GM23338 (cell line): ENCODE data around the gene GMEB2. TPM values are rescaled to one million over a fixed set of nuclear protein-coding genes. Genes with fewer than 3 reads are reported as not detected.

ENCODE experiments used
- ATAC-seq: fragments of 200-7000 bp; cut with Tn5 transposase; 3 replicates; pipeline ENCODE4 v1.9.1; 2020
- DNase-seq: peaks from one replicate; pipeline ENCODE4 v3.0.0-alpha.2; 2015; ENCODE audit warnings: low spot score
- H2AFZ ChIP-seq: fragments of 200-600 bp; sonication (generic); 2 replicates; pipeline ENCODE4 v1.8.0; 2016; ENCODE audit warnings: antibody characterized with exemption, mild to moderate bottlenecking, moderate library complexity
- H3F3A ChIP-seq: fragments of 200-600 bp; sonication (generic); replicated peaks from 2 replicates; pipeline ENCODE4 v1.8.0; 2017; ENCODE audit warnings: antibody characterized with exemption, mixed run types, low read depth
- H3K27ac ChIP-seq: fragments of 200-600 bp; sonication (generic); 2 replicates; pipeline ENCODE4 v1.6.1; 2016; ENCODE audit warnings: low read depth
- H3K27me3 ChIP-seq: fragments of 200-600 bp; sonication (generic); 2 replicates; pipeline ENCODE4 v1.8.0; 2016; ENCODE audit warnings: mild to moderate bottlenecking, mixed run types, moderate library complexity; ENCODE audit not compliant: insufficient read depth
- H3K36me3 ChIP-seq: fragments of 200-600 bp; sonication (generic); 2 replicates; pipeline ENCODE4 v1.8.0; 2016; ENCODE audit warnings: mild to moderate bottlenecking; ENCODE audit not compliant: insufficient read depth
- H3K4me1 ChIP-seq: fragments of 200-600 bp; sonication (generic); 2 replicates; pipeline ENCODE4 v1.8.0; 2016; ENCODE audit warnings: mild to moderate bottlenecking, moderate library complexity; ENCODE audit not compliant: insufficient read depth
- H3K4me2 ChIP-seq: fragments of 200-600 bp; sonication (generic); 2 replicates; pipeline ENCODE4 v1.7.1; 2017; ENCODE audit warnings: mixed run types
- H3K4me3 ChIP-seq: fragments of 200-600 bp; sonication (generic); 2 replicates; pipeline ENCODE4 v1.6.1; 2016; ENCODE audit warnings: mixed run types
- H3K79me2 ChIP-seq: fragments of 200-600 bp; sonication (generic); replicated peaks from 2 replicates; pipeline ENCODE4 v1.8.0; 2017; ENCODE audit warnings: mild to moderate bottlenecking; ENCODE audit not compliant: insufficient read depth
- H3K9me2 ChIP-seq: fragments of 200-600 bp; sonication (generic); 2 replicates; pipeline ENCODE4 v1.8.0; 2017; ENCODE audit not compliant: insufficient read depth
- H4K20me1 ChIP-seq: fragments of 200-600 bp; sonication (generic); replicated peaks from 2 replicates; pipeline ENCODE4 v1.8.0; 2017; ENCODE audit warnings: mild to moderate bottlenecking; ENCODE audit not compliant: insufficient read depth
- H3K27ac Mint-ChIP-seq: 2 replicates; pipeline ENCODE4 v1.8.0; 2020; ENCODE audit warnings: inconsistent platforms, mild to moderate bottlenecking, moderate library complexity, mixed read lengths
- H3K27me3 Mint-ChIP-seq: 3 replicates; pipeline ENCODE4 v1.8.0; 2022; ENCODE audit warnings: low read depth, mild to moderate bottlenecking, moderate library complexity, mixed read lengths, inconsistent platforms; ENCODE audit not compliant: insufficient read depth, poor library complexity
- H3K36me3 Mint-ChIP-seq: 3 replicates; pipeline ENCODE4 v1.8.0; 2021; ENCODE audit warnings: low read depth, mild to moderate bottlenecking, inconsistent platforms, moderate library complexity, mixed read lengths
- H3K4me1 Mint-ChIP-seq: 3 replicates; pipeline ENCODE4 v1.8.0; 2020; ENCODE audit warnings: mild to moderate bottlenecking, inconsistent platforms, mixed read lengths
- H3K4me3 Mint-ChIP-seq: 3 replicates; pipeline ENCODE4 v1.8.0; 2021; ENCODE audit warnings: moderate library complexity, mild to moderate bottlenecking, inconsistent platforms, mixed read lengths
- H3K9me3 Mint-ChIP-seq: 3 replicates; pipeline ENCODE4 v1.8.0; 2020; ENCODE audit warnings: moderate library complexity, mild to moderate bottlenecking, inconsistent platforms, mixed read lengths
- CREB1 ChIP-seq: fragments of 250-450 bp; sonication (Bioruptor Pico); IDR thresholded peaks from 2 replicates; pipeline ENCODE4 v1.5.0; 2020; ENCODE audit warnings: low read depth, mild to moderate bottlenecking, moderate library complexity
- CTCF ChIP-seq, 2 experiments: fragments of 200-600 bp in 1 of 2; sonication (generic) in 1 of 2; conservative IDR thresholded peaks; 2 replicates each; pipeline versions ENCODE4 v1.5.1 to v1.6.1; 2016 to 2017; ENCODE audit warnings: antibody characterized with exemption in 2 of 2, low read depth in 2 of 2, mild to moderate bottlenecking in 2 of 2, moderate library complexity in 1 of 2
- EZH2 ChIP-seq: fragments of 200-600 bp; sonication (generic); IDR thresholded peaks from one replicate; pipeline ENCODE4 v1.8.0; 2017; ENCODE audit warnings: antibody characterized with exemption, mild to moderate bottlenecking, low read depth; ENCODE audit not compliant: unreplicated experiment
- NANOG ChIP-seq: IDR thresholded peaks from 2 replicates; pipeline ENCODE4 v1.6.1; 2016; ENCODE audit warnings: antibody characterized with exemption, borderline replicate concordance
- REST ChIP-seq: IDR thresholded peaks from one replicate; pipeline ENCODE4 v1.6.1; 2018; ENCODE audit warnings: antibody characterized with exemption; ENCODE audit not compliant: unreplicated experiment
- STAT1 ChIP-seq: IDR thresholded peaks from one replicate; pipeline ENCODE4 v1.6.1; 2016; ENCODE audit warnings: antibody characterized with exemption; ENCODE audit not compliant: unreplicated experiment
- ZNF462 ChIP-seq: fragments of 250-450 bp; sonication (Bioruptor Pico); IDR thresholded peaks from 2 replicates; pipeline ENCODE4 v1.5.0; 2020; ENCODE audit warnings: mild to moderate bottlenecking, moderate library complexity
- polyA plus RNA-seq: library from polyadenylated mRNA; unstranded; fragments of >200 nt; fragmentation: Nextera tagmentation; extraction: Ambion mirVana; gene quantifications from 2 replicates; pipeline ENCODE4 v1.2.1, GENCODE V29; 2016
- total RNA-seq: library from RNA; depleted of rRNA; stranded (reverse); fragments of >200 nt; shearing (Covaris generic); gene quantifications from 2 replicates; pipeline ENCODE4 v1.2.3, GENCODE V29; 2014

The GMEB2 gene
- total and polyA plus RNA-seq, 2 experiments from 2014 or later: 4.4 to 20.6 TPM

DNA sequence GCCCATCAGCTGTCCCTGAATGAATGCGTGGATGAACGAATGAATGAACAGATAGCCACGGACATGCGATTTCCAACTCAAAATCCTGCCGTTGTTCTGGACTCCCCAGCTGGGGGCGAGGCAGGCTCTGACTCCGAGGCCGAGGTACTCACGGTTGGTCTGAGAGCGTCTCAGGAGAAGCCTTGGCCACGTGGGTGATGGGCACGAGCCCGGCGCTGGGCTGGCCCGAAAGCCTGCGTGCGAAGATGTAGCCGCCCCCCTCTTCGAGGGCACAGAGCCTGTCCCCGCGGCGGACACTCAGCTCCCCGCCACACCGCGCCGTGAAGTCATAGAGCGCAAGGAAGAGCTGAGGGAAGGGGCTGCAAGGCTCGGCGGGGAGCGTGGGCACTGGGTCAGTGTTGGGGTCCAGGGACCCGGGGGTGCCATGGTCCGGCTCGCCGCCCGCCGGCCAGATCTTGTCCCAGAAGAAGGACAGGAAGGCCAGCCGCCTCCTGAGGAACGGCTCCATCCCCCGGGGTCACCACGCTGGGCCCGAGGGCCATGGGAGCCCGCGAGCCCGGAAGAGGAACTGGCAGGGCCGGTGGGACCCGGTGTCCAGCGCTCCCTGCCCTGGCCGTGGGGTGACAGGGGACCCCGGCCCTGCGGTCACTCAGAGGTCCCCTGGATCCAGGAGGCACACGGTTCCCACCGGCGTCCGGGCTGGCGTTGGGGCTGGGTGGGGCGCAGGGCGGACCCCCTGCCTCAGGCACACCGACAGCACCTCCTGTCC is 79.8 kb downstream of the GMEB2 start:
- no peak overlapping the region for H3K27ac Mint-ChIP-seq
- no peaks in the 10 kb centered on the region for H3K36me3 ChIP-seq
- H3K9me3 Mint-ChIP-seq: no peaks in the 10 kb centered on the region; the same call in 2 of the 3 replicates
- H3K4me3 Mint-ChIP-seq: no peak overlapping the region
- peaks cover 4% of the 10 kb centered on the region; the same call in 1 of the 3 replicates for H3K36me3 Mint-ChIP-seq
- ATAC-seq (peak; percentile 8), DNase-seq (no peak)
- 0 out of 2 replicates have a peak, but pooled peaks cover 3% of the 10 kb centered on the region for H3F3A ChIP-seq
- H3K9me2 ChIP-seq: no peaks in the 10 kb centered on the region
- H3K4me1 Mint-ChIP-seq: peaks cover 18% of the 10 kb centered on the region
- no peak overlapping the region for H3K4me3 ChIP-seq
- 0 out of 2 replicates have a peak, but pooled peaks cover 5% of the 10 kb centered on the region for H3K4me1 ChIP-seq
- TF ChIP-seq CTCF (conservative IDR thresholded peaks at IDR 0.05; ENCODE audit: low read depth in 2 of 2): no peak
- TF ChIP-seq REST: no peak
- TF ChIP-seq CREB1 (CRISPR knock-in tag): no peak
- no peak for TF ChIP-seq ZNF462 (CRISPR knock-in tag)
- no peak for TF ChIP-seq STAT1
- no peak for TF ChIP-seq NANOG
- TF ChIP-seq EZH2: no peak
- H3K27ac ChIP-seq: no peak overlapping the region
- H3K4me2 ChIP-seq: no peak overlapping the region
- no peaks in the 10 kb centered on the region for H3K79me2 ChIP-seq
- H2AFZ ChIP-seq: 0 out of 2 replicates have a peak overlapping the region, but pooled peaks have one; percentile 56
- no peaks in the 10 kb centered on the region for H3K27me3 ChIP-seq
- H3K27me3 Mint-ChIP-seq: peaks cover 12% of the 10 kb centered on the region
- H4K20me1 ChIP-seq: no peaks in the 10 kb centered on the region
